HS-5 (cell line): ENCODE measurements around the gene RGS14.
"Not testable (repeated sequence)": the region's sequence is repeated elsewhere in the genome, so short reads cannot be mapped to it uniquely, and the experiment has no call there.

Experiments
- DNase-seq: peaks from one replicate; pipeline ENCODE4 v3.0.0-alpha.2; 2012; ENCODE audit warnings: low read depth

The RGS14 gene

DNA sequence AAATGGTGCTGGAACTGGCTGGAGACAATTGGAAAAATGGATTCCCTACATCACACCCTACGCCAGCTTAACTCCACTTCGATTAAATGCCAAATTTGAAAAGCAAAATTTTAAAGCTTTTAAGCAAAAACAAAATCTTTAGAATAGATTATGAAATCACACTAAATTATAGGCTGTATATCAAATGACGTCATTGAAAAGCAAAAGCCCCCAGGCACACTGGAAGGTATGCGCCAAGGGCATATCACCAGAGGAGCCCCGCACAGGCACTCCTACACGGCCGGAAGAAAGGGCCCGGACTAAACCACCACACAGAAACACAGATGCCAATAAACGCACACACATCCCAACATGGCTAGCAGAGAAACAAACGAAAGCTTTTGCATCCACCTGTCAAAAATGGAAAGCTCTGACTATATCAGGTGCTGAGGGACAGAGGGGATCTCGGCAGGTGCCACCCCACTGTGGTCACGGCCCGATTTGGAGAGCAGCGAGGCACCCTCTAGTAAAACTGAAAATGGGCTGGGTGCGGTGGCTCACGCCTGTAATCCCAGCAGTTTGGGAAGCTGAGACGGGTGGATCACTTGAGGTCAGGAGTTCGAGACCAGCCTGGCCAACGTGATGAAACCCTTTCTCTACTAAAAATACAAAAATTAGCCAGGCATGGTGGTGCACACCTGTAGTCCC, 29.0 kb upstream of the RGS14 start:
- DNase-seq: no peak

DNA sequence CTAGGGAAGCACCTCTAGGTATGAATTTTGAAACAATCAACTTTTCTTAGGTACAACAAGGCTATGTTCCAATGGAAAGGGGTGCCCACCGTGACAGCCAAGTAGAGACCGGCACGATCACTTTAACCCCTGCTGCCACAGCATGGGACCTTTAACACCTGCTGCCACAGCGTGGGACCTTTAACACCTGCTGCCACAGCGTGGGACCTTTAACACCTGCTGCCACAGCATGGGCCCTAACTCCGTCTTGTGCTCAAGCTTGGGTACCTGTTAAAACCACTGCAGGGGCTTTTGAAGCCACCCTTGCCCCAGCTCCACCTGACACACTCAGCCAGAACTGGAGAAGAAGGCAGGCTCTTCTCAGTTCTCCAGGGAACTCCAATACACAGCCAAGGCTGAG, 27.8 kb upstream of the RGS14 start:
- no peak for DNase-seq

DNA sequence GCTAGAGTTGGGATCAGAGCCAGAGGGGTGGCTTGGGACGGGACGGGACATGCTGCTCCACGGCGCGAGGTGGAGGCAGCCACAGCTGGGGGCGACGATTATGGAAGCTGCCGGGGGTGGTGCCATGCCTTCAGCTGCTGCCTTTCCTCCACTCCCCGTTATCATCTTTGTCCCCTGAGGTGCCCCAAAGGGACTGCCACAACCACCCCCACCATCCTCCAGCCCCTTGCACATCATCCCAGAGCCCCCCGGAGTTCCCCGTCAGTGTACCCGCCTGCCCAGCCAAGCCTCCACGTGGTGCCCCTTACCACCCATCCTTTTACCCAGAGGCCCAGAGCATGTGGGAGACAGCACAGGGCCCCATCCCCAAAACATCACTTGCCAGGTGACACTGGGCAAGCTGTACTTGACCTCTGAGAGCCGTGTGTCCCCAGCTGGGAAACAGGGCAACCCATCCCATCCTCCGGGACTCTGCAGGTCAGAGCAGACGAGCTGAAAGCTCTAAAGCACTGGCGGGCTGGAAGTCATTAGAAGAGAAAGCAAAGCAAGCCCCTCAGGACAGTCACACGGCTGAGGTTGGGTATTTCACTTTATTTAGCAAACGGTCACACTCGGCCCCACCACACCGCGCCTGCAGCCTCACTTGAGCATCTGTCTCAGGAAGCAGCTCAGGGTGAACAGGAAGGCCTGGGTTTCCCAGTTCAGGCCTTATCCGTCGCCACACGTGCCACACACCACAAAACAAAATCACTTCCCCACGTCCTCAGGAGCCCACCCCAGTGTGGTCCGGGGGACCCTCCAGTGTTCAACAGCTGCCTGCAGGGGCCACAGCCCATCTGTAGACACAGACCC, 26.5 kb upstream of the RGS14 start:
- no peak for DNase-seq

DNA sequence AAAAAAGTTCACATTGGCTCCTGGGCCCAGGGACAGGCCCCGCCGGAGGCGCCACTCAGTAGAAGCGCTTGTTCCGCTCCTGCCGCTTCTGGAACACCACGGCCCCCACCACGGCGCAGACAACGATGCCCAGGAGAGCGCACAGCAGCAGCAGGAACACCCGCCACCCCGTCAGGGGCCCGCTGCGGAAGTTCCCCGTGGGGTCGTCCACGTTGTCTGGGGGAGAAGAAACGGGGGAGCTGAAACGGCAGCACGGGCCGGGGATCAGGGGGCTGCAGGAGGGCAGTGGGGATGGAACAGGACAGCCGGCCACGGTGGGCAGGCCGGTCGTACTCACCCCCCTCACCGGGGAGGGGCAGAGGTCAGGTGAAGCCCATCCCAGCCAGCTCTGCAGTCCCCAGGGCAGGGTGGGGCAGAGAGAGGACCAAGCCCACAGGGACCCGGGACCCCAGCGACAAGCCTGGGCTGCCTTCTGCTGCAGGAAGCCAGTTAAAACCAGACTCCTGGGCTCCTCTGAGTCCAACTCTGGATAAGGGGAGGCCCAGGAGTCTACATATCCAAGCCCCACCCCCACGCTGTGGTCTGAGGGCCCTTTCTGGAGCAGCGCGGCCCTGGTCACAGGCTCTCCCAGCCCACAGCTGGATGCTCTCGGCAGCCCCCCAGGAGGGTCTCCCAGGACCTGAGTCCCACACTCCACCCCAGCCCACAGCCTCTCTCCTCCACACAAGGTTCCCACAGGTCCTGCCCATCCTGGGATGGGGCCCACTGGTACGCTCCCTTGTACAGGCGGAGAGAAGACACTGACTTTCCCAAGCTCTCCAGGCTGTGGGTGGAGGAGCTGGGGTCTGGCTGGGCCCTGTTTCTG, 25.5 kb upstream of the RGS14 start:
- DNase-seq: no peak

DNA sequence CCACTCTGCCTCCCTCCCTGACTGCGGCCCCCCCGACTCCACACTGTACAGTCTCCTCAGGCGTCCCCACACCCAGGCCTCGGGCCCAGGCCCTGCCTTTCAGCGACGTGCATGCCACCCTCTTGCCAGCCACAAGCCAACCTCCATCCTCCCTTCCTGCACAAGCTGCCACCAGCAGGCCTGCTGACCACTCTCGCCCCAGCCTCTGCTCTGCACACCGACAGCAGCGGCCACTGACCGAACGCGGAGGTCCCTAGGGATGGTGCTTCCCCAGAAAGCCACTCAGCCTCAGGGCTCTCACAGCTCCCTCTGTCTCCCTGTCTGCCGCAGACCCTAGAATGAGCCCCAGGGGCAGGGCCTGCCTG, 24.8 kb upstream of the RGS14 start:
- DNase-seq: no peak

DNA sequence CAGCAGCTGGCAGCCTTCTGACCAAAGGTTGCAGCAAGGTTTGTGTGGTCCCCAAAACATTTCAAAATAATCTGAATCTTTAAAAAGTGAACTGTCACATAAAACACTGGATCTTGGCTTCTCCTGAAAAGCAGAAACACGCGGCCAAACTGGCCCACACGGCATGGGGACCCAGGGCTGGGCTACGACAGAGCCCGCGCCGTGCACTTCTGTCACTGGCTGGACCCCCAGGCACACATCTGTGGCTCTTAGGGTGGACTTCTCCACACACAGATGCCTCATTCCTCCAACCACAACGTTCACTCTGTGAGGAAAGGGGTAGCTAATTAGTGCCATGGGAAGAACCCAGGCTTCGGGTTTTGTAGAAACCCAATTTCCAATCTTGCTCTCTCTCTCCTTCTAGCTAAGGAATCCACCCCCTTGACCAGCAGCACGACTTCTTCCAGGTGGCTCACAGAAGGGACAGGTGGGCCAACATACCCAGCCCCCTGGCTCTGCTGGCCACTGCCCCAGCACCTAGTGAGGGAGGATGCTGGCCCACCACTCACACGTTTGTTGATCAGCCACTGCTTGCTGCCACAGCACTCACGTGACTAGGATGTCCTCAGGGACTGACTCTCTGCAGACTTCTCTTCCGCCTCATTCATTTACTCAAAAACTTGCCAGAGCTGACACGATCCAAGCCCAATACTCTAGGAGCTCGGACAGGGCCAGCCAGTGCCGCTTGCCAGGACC, 24.1 kb upstream of the RGS14 start:
- DNase-seq: no peak

DNA sequence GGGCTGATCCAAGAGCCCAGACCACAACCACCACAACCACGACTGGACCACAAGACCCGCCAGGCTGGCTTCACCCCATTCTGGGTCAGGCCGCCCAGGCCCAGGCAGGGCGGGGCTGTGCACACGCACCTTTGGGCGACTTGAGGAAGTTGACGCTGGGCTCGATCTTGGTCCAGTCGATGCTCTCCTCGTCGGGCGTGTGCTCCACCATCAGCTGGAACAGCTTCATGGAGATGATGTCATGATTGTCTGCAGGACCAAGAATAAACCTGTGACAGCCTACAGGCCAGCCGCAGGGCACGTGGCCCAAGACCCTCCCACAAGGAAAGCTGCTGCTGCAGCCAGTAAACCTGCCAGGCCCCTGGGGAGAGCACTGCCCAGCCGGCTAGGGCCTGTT, 23.6 kb upstream of the RGS14 start:
- no peak for DNase-seq

DNA sequence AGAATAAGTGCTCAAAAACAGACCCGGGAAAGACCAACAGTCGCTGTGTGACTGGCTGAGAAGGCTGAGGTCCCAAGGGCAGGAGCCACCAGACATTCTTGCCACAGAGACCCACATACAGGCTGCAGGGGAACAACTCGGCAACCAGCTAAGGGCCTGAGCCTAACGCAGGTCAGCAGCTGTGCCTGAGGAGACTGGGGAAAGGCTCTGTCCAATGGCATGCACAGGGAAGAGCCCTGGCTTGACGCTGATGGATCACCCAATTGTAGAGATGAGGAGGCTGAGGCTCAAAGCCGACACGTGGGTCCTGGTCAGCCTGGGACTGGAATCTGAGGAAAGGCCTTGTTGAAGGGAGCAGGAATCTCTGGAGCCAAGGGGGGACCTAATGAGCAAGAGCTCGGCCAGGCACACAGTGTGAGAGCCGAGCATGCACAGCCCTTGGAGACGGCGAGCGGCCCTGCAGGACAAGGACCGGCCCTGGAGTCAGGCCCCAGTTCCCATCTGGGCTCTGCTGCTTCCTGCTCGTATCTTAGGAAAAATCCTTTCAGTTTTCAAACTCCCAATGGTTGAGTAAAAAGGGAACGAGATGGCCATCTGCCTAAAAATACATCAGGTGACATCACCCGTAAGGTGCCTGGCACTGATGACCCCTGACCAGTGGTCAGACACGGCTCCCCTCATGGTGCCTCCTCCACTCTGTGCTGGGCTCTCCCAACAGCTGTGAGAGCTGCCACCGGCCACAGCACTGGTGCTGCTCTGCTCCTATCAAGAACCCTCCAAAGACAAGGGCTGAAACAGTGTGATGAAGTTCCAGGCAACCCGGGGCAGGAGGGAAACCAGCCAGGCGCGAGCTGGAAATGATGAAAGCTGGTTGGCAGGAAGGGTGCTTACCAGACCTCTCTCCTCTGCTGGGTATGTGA, 22.7 kb upstream of the RGS14 start:
- DNase-seq: no peak

DNA sequence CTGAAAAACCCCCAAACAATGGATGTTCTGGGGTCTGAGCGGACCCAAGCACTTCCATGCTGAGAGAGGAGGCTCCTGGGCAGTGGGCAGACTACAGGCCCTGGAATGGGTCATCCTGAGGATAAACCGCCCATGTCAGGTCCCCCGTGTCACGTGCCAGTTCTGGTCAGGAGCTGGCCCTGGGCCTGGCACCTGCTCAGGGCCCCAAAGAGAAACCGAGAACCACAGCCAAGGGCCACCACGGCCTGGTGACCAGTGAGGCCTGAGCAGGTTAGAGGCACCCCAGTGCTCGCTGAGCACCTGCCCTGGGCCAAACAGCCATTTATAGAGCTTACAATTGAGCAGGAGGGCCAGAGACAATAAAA, 22.0 kb upstream of the RGS14 start:
- DNase-seq: no peak

DNA sequence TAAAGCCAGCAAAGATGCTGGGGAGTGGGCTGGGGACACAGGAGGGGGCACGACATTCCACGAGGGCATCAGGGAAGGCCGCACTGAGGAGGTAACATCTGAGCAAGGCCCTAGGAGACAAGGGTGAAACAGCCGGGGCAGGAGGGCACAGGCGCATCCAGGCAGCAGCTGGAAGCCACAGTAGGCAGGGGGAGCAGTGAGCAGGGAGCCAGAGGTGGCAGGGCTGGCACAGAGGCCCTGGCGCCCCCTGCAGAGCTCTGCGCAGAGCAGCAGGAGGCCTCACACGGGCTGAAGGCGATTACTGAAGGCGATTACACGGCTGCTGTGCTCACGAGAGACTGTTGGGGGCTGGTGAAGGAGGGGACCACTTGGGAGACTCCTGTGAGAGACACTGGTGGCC, 21.6 kb upstream of the RGS14 start:
- DNase-seq: no peak

DNA sequence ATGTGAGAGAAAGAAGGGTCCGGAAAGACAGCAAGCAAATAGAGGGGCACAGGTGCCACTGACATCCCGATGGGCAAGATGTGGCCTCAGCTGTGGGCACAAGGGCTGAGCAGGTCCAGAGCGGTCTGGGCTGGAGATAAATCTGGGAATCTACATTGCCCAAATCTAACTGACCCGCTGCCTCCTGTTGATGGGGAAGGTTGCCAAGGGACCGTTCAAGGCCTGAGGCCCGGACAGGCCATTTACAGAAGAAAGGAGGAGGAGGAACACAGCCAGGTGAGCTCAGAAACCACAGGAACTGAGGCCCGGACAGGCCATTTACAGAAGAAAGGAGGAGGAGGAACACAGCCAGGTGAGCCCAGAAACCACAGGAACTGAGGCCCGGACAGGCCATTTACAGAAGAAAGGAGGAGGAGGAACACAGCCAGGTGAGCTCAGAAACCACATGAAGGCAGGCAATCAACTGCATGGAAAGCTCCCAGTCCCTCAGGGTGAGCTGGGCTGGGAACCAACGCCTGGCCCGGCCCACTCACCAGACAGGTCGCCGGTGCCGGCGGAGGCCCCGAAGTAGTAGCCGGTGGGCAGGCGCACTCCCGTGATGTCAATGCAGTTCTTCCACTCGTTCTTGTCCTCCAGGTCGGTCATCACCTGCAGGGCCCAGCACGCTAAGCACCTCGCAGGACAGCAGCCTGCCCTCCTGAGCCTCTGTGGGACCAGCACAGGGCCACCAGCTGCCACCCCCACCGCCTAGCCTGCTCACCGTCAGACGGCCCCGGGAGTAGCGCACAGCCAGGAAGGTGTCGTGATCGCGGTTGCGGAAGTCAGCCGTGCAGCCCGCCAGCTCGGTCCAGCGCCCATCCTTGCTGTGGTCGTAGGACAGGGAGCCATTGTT, 20.9 kb upstream of the RGS14 start:
- no peak for DNase-seq

DNA sequence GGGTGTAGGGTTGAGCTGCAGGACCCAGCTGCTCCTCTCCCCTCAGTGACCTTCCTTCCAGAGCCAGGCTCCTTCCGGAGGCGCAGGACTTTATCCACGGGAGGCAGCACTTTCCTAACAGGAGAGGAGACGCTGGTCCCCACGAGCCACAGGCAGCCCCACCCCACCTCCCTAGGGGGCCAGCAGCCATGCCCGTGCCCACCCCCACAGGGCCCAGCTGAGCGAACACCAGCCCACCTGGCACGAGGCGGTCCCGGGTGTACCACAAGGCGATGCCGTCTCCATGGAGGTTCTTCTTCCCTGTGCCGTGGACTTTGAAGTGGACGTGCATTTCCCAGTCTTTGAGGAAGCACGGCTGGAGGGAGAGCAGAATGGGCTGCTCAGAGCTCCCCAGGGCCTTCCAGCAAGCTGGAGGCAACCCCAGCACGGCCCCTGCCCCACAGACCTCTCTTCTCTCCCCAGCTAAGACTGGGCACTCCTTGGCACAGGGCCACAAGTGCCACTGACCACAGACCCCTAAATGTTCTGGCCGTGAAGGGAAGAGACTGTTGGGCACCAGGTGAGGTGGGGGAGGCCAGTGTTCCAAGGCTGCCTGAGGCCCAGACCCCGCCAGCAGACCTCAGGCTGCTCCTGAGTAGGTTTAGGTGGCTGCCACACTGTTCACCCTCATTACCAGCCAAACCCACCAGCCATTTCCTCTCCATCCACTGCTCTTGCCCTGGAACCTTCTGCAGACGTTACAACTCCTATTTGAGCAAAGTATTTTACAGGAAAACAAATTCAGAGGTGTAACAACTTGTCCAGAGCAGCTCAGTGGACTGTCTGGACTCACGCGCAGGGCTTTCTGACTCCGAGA, 19.2 kb upstream of the RGS14 start:
- no peak for DNase-seq

DNA sequence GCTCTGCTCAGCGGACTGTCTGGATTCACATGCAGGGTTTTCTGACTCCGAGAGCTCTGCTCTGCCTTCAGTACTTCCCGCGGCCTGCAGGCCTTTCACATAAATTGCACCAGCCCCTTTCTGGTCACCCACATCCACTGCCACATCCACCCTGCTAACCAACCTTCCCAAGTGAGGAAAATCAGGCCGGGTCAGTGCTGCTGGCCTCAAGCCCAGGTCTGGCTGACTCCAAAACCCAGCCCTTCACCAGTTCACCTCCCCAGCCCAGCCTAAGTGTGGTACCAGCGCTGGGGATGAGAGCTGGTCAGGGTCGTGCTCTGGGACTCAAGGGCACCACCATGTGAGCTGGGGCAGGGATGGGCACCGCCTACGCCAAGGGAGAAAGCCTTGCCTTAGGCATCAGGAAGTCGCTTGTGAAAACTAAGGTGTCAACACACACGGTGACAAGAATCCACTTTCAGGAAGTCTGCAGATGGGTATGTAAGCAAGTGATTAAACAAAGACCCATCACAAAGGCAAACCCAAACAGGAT, 18.6 kb upstream of the RGS14 start:
- no peak for DNase-seq

DNA sequence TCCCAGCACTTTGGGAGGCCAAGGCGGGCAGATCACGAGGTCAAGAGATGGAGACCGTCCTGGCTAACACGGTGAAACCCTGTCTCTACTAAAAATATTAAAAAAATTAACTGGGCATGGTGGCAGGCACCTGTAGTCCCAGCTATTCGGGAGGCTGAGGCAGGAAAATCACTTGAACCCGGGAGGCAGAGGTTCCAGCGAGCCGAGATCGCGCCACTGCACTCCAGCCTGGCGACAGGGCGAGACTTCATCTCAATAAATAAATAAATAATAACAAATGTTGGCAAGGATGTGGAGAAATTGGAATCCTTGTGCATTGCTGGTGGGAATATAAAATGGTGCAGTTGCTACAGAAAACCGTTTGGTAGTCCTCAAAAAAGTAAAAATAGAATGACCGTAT, 14.7 kb upstream of the RGS14 start:
- DNase-seq: not testable (repeated sequence)

DNA sequence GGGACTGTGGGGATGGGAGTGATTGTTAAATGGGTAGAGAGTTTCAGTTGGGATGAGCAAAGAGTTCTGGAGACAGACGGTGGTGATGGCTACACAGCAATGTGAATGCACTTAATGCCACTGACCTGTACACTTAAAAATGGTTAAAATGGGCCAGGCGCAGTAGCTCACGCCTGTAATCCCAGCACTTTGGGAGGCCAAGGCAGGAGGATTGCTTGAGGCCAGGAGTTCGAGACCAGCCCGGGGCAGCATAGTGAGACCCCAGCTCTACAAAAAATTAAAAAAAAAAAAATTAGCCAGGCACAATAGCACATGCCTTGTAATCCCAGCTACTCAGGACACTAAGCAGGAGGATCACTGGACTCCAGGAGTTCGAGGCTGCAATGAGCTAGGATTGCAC, 13.9 kb upstream of the RGS14 start:
- no peak for DNase-seq

DNA sequence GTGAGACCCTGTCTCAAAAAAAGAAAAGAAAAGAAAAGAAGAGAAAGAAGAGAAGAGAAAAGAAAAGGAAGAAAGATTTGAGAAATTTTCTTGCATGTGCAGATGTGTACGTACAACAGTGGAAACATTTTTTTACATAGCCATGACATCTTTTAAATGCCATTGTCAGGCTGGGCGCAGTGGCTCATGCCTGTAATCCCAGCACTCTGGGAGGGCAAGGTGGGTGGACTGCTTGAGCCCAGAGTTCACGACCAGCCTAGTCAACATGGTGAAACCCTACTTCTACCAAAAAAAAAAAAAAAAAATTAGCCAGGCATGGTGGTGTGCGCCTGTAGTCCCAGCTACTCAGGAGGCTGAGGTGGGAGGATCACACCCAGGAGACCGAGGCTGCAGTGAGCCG, 12.8 kb upstream of the RGS14 start:
- no peak for DNase-seq

DNA sequence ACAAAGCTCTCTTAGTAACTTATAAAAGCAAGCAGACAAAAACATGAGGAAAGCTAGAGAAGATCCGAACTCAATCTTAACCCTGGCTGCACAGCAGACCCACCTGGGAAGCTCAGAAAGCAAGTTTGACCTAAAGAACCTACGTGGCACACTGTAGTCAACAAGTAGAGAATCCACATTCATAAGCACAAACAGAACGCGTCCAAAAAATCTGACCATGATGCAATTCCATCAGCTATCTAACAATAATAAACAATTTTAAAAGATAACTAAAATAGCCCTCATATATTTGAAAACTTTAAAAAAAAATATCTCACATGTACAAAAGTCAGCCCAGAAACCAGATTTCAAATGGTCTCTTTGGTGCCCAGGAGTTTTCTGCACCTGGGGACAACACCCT, 10.9 kb upstream of the RGS14 start:
- DNase-seq: no peak

DNA sequence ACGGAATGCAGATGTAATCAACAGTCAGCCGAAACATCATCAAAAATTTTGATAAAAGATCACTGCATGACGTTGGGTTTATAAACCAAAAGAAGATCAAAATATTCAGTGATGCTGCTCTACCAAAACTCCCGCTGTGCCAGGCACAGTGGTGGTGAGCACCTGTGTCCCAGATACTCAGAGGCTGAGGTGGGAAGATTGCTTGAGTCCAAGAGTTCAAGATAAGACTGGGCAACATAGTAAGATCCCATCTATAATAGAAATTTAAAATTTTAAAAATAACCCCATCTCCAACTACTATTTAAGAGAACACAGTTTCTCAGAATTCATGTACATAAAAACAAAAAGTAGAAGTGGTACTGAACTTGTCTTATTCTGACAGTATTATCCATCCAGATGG, 10.0 kb upstream of the RGS14 start:
- DNase-seq: no peak

DNA sequence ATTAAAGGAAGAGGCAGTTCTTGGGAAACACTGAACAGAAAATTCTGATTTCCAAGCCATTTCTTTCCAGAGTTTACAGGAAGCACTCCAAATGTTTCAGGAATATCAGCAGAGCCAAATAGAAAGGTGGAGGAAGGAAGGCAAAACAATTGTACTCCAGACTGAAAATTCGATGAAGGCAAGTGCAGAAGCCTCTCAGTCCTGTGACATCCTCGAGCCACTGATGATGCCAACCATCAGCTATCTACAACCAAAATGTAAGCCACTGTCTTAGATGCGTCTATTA, 8.4 kb upstream of the RGS14 start:
- DNase-seq: no peak
